Measurements from ENCODE around the gene CELF4. TPM values are rescaled to one million over a fixed set of nuclear protein-coding genes. Genes with fewer than 3 reads are reported as not detected.

The CELF4 gene
- total RNA-seq, 1 experiment from 2014 or later, result not detected

DNA sequence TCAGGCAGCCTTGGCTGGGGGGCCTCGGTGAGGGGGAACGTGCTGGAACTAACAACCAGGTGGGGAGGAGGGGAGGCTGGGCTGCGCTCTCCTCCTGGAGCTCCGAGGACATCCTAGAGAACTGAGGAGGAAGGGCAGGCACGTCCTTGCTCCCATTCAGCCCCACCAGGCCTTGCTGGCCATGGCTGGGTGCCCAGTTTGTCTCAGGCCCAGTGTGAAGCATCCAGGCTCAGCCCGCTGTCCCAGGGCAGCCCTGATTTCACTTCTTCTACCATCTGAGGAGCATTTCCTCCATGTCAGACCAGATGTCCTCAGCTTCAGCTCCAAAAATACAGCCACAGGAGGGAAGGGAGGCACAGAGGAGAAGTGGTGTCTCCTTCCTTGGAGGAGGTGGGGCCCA, 125.4 kb downstream of the CELF4 start:
- in situ Hi-C loops (cut with HindIII; ENCODE audit: low pct_unique_long_range_greater_than_20kb, low sequenced_read_pairs), result no loop called here
- DNase-seq (ENCODE audit: low read depth), result no peak

DNA sequence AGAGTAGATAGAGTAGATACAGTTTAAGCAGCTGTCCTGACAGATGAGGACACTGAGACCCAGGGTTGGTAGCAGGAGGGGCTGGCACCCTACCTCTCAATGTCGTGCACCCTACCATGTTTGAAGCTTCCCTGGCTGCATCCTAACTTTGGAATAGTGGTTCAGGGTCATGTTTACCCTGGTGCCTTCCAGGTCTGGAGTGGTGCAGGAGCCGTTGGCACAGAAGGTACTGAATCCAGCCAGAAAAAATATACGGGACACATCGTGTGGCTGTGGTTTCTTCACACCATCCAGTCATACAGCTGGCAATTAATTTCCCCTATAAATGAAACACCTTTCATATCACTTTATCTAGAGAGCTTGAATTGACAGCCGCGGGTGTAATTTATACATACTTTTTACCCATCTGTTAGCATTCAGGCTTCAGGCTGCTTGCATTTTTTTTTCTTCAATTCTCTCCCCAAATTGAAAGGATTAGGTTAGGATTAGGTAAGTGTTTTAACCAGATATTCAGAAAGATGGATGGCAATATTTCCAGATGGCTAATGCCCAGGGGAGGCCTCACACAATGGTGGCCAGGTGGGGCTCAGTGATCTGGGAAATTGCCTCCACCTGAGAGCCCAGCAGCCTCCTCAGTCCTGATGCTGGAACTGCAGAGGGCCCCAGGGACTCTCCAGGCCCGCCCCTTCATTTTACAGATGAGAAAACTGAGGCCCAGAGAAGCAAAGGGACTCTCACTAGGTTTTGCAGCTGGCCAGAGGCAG, 127.0 kb downstream of the CELF4 start:
- DNase-seq (ENCODE audit: low read depth), result no peak
- in situ Hi-C loops (cut with HindIII; ENCODE audit: low pct_unique_long_range_greater_than_20kb, low sequenced_read_pairs), result no loop called here

DNA sequence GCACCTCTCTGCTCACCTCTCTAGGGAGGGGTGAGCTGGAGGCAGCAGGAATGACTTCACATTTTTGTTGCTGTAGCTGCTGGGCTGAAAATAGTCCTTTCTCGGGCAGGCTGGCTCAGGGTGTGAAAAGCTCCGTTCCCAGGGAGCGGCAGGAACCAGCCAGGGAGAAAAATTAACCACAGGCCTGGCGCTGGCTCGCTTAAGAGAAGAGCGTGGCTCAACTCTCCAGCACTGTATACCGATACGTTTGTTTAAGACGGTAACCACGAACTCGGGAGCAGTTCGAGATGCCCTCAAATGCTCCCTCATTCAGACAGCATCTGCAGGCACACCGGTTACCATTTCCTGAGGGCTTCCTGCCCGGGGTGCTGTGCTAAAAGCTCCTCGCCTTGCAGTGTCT, 129.6 kb downstream of the CELF4 start:
- DNase-seq (ENCODE audit: low read depth), result no peak
- in situ Hi-C loops (cut with HindIII; ENCODE audit: low pct_unique_long_range_greater_than_20kb, low sequenced_read_pairs), result no loop called here

DNA sequence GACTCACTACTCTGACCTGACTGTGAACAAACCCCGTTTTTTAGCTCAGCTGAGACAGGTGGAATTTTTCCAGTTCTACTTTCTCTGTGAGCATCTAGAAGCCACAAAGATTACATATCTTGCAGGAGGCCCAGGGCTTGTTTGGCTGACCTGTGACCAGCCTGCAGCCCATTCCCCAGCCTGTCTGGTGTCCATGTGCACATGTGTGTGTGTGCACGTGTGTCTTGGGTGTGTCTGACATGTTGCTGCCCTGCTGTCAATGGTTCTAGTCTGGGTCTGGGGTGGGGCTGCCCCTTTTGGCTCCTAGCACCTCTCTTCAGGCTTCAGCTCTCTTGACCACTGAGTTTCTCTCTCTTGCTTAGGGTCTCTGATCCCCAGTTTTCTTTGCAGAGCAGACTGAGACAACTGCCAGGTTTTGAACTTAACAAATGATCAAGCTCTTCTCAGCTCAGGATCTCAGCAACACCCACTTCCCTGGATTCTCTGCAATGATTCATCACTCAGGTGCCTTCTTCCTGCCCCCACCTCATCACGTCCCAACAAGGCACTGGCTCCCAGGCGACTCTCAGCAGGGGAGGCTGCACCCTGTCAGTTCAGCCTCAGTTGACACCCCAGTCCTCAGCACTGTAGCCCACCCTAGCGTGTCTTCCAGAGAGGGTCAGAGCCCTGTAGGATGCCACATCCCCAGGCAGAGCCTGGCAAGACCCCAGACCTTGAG, 130.3 kb downstream of the CELF4 start:
- no peak for DNase-seq (ENCODE audit: low read depth)
- in situ Hi-C loops (cut with HindIII; ENCODE audit: low pct_unique_long_range_greater_than_20kb, low sequenced_read_pairs), result no loop called here

DNA sequence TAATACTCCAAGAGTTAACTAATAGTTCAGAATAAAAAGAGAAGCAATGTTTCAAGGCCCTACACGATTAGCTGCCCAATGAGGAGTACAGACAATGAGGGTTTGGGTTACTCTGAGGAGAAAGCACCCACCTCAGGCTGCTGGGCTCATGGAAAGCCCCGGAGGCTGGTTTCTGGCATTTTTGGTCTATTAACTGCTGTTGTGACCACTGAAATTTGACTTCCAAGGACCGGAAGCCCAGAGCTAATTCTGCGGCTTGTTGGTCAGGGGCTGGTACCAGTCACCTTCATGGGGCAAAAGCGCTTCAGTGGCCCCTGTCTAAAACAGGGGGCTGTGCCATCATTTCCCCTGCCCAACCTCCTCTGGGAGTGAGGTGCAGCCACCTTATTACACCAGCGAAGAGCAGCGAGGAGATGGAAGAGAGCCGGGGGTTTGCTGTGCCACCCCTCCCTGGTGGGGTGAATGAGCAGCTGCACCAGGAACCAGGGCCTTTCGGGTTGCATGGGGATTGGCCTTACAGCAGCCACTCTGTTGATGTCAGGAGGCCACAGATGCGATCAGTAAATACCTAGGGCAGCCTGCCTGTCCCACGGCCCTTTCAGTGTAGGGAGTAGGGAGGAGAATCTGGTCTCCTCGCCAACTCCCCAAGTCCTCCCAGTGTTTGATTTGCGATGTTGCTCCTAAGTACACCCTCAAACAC, 131.3 kb downstream of the CELF4 start:
- in situ Hi-C loops (cut with HindIII; ENCODE audit: low pct_unique_long_range_greater_than_20kb, low sequenced_read_pairs), result no loop called here
- no peak for DNase-seq (ENCODE audit: low read depth)

DNA sequence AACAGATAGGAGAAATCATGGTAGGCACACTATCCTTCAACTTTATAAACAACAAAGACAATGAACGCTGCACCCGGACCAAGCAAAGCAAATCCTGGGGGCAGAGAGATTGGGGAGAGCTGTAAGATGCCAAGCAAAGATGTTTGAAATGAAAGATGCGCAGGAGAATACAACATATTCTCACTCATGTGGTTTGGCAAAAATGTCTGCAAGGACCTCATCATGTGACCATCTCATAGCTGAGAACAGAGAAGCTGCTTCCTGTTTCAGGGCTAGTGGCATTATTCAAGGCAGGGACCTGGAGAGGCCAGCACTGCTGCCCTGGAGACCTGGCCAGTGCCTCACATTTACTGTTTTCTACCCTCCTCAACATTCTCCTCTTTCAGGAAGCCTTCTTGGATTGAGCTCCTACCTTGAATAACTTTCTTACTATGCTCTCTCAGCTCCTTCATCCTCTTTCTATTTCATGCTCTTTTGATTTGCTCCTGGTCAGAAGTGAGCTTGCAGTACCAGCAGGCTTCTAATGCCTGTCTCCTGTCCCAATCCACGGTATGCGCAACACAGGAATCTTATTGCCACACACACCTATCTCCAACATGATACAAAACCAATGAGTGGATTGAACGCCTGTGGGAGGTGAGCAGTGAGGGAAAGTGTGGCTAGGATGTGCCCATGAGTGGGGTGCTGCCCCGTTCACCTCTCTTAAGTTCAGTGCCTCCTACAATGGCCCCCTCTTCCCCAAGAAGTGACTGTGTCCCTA, 133.0 kb downstream of the CELF4 start:
- in situ Hi-C loops (cut with HindIII; ENCODE audit: low pct_unique_long_range_greater_than_20kb, low sequenced_read_pairs), result no loop called here
- no peak for DNase-seq (ENCODE audit: low read depth)

DNA sequence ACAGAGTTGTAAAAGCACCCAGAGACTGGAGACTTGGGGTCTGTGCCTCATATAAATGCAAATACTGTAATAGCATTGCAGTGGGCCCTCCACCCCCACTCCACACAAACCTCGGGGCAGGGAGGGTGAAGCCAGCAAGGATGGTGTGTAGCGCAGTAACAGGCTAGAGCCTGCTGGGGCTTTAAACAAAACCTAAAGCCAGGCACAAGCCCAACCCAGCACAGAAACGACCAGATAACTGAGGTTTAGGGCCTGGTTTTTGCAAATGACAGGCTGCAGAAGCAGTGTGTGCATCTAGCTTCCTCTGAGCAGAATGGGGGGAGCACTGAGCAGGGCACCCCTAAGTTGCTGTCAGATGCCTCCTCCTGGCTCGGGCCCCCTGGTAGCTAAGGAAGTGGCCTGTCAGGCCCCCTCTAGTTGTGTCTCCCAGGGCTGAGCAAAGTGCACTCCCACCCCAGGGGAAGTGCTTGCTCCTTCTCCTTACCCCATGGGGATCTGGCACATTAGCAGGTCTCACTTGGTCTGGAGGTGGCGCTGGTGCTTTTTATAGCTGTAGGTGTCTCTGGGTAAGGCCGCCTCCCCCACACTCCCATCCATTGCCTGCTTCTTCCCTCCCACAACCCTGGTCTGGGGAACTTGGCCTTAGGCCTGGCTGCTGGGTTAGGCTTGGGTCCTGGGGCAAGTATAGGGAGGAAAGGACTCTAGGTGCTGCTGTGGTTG, 135.1 kb downstream of the CELF4 start:
- in situ Hi-C loops (cut with HindIII; ENCODE audit: low pct_unique_long_range_greater_than_20kb, low sequenced_read_pairs), result no loop called here
- no peak for DNase-seq (ENCODE audit: low read depth)

DNA sequence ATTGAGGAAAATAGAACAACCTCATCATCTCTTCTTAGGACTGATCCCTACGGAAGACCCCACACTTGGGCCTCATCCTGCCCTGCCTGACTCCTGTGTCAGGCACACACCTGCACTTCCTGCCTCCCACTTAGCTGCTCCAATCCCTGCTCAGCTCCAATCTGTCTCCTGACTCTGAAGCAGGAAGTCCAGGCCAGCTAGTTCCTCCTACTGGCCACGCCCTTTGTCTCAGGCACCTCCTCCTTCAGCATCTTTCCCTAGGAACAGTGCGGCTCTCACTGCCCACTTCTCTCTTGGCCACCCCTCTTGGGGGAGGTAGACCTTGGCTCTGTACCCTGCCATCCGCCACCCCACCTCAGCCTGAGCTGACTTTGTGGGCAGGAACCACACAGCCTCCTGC, 135.8 kb downstream of the CELF4 start:
- no peak for DNase-seq (ENCODE audit: low read depth)
- in situ Hi-C loops (cut with HindIII; ENCODE audit: low pct_unique_long_range_greater_than_20kb, low sequenced_read_pairs), result no loop called here

DNA sequence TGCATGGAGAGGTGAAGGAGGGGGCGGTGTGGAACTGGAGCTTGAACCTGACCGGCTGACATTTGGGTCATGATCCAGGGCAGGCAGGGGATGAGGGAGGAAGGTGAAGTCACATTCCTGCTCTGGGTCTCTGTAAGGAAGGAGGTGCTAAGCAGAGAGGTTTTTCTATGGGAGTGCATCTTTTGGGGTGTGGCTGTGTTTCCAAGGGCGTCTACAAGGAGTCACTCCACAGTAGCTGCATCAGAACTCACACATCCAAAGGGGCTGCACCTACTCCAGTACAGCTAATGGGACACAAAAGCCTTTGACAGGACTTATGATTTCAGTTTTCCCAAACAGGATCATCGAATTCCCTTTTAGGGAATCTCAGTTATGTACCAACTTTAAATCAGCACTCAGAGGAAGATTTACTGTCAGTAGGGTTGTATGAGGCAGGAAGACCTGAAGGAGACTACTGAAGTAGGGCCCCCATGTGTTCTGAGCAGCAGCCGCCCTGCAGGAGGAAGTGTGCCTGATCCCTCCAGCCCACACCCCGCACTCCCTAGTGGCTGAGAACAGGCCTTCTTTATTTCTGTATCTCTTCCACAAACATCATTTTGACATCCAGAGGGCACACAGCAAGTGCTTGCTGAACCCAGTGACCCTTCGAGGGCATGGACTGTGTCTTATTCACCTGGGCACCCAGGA, 137.2 kb downstream of the CELF4 start:
- in situ Hi-C loops (cut with HindIII; ENCODE audit: low pct_unique_long_range_greater_than_20kb, low sequenced_read_pairs), result no loop called here

DNA sequence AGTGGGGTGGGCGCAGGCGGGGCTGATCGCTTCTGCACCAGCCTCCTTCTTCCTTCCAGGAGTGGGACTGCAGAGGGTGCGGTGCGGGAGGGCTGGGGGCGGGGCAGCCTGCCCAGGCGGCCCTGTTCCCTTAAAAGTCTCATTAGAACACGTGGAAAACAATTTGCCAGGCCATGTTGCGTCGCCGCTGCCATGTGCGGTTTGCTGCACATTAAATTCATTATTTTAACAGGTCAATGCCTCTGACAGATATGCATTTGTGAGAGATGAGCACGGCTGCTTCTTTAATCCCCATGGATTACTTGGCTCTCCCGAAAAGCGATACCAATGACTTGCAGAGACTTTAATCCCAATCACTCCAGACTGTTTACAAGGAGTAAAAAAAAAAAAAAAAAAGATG, 139.0 kb downstream of the CELF4 start:
- in situ Hi-C loops (cut with HindIII; ENCODE audit: low pct_unique_long_range_greater_than_20kb, low sequenced_read_pairs), result no loop called here
- DNase-seq (ENCODE audit: low read depth), result no peak

More for the DNA sequence above, 137.2 kb downstream of the CELF4 start:
- DNase-seq (ENCODE audit: low read depth), result no peak

DNA sequence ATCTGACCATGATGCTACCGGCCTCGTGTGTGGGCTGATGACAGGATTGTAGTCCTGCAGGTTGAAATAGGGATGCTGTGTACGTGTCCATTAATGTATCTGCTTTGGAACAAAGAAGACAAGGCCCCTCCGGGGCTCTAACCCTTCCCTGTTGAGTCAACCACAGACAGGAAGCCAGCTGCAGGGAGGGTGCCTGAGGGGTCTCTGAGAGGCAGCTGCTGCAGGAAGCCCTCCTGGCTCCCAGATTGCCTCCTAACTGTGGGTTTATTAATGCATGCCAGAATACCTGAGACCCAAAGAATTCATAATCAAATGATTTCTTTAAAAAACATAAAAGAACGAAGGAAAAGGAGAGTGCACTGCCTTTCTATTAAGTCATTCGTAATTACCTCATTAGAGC, 140.4 kb downstream of the CELF4 start:
- in situ Hi-C loops (cut with HindIII; ENCODE audit: low pct_unique_long_range_greater_than_20kb, low sequenced_read_pairs), result no loop called here
- no peak for DNase-seq (ENCODE audit: low read depth)

DNA sequence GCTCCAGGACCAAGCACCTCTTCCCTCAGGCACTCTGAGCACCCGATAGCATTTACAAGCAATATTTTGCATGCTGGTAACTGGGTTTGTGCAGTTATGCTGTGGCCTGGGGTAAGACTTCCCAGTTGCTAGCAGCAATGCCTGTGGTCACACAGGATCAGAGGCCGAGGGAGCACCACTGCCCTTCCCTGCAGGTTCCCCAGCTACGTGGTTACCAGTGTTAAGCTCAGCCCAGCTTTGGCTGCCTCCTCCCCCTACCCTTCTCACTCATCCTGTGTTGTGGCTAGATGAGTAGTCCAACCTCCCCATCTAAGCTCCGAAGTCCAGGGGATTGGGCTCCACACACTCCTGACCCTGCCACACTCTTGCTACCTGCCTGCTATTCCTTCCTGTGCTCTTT, 141.1 kb downstream of the CELF4 start:
- in situ Hi-C loops (cut with HindIII; ENCODE audit: low pct_unique_long_range_greater_than_20kb, low sequenced_read_pairs), result no loop called here
- no peak for DNase-seq (ENCODE audit: low read depth)

DNA sequence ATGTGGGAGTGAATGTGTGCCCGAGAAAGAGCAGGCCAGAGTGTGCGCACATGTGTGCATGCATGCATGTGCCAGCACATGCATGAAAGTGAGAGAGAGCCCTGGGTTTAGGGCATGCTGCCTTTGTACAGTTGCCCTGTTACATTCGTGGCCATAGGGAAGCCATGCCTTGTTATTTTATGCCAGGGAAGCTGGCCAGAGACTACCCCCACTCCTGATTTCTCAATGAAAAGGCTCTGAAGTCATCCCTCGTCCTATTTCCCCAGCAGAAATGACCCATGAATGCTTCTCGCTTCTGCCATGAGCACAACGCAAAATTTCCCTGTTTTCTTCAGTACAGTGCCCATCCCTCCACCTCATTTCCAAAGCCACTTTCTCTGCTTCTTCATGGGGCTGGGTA, 143.0 kb downstream of the CELF4 start:
- in situ Hi-C loops (cut with HindIII; ENCODE audit: low pct_unique_long_range_greater_than_20kb, low sequenced_read_pairs), result no loop called here
- no peak for DNase-seq (ENCODE audit: low read depth)

DNA sequence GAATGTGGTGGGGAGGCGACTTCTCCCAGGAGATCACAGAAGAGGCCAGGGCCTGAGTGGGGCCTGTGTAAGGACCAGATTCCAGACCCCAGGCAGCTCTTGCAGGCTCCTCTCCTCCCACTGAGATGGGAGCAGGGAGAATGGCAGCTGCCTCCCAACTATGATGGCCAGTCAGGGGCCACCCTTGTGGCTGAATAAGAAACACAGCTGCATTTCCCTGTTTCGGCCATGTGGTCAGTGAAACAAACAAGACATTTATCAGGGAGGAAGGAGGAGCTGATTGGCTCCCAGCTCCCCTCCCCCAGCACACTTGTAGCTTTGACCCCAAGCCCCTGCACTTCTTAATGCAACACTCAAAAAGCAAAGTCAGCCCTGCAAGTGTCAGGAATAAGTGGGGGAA, 143.5 kb downstream of the CELF4 start:
- no peak for DNase-seq (ENCODE audit: low read depth)
- in situ Hi-C loops (cut with HindIII; ENCODE audit: low pct_unique_long_range_greater_than_20kb, low sequenced_read_pairs), result no loop called here

DNA sequence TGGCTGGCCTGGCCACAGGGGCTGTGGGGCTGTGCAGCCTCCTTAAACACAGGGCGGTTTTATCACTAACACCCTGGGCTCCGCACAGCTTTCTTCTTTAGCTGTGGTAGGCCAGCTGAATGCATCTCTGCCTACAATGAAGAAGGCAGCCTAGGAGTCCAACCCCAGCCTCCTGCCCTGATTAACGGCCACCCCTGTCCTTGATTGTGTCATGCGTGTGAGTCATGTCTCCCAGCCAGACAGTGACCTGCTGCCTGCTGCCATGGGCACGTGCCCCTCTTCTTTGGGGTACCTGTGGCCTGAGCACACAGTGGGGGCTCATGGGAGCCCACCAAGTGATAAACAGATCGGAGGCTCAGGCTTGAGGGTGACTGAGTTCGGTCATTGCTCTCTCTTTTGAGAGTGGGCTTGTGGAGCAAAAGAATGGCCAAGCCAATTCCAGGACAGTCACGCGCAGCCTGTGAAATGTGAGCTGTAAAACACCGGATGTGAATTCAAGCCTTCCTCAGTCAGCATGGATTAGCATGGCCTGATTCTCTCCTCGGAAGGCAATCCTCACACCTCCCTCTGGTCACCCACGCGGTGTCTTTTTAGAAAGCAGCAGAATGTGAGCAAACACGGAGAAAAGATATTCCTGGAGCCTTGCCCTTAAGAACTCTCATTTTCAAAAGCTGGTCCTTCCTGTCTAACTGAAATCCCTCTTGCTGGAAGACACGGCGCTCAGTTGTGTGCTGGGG, 144.1 kb downstream of the CELF4 start:
- DNase-seq (ENCODE audit: low read depth), result no peak
- in situ Hi-C loops (cut with HindIII; ENCODE audit: low pct_unique_long_range_greater_than_20kb, low sequenced_read_pairs), result no loop called here

DNA sequence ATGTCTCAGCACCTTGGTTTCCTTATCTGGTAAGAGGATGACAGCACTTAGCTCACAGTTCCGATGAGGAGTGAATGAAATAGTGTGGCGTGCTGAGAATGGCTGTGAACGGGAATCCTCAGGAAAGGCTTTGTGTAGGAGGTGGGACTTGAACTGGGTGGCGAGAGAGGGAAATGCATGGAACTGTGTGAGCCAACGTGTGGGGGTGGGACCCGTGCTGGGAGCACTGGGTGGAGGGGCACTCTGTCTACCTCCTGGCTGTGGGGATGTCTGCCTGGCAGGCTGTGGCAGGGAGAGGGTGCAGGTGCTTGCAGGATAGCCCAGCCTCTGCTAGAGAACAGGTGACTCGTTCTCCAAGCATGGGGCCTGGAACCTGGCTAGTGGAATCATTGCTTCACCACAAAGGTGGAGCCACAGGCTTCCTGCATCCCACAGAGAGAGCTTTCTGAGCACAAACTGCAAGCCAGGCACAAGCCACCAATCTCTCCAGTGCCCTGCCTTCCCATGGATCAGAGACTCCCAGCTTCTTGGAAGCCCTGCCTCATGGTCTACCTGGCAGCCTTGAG, 145.2 kb downstream of the CELF4 start:
- DNase-seq (ENCODE audit: low read depth), result no peak
- in situ Hi-C loops (cut with HindIII; ENCODE audit: low pct_unique_long_range_greater_than_20kb, low sequenced_read_pairs), result no loop called here

DNA sequence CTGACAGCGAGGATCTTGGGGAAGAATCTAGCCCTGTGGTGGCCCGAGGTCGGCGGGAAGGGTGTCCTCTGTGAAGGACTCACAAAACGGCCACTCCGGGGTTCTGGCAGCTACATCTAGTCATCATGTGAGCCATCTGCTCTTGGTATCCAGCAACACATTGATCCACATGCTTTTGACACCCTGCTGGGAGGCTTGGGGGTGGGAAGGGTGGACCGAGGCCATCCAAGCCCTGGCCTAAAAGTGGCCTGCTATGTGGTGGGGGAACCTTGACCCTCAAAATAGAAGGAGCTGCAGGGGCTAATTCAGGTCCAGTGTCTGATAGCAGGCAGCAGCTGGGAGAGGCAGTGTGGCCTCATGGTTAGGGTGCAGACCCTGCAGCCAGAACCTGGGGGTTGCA, 145.7 kb downstream of the CELF4 start:
- in situ Hi-C loops (cut with HindIII; ENCODE audit: low pct_unique_long_range_greater_than_20kb, low sequenced_read_pairs), result no loop called here
- DNase-seq (ENCODE audit: low read depth), result no peak

Data from Caki2 (cell line).